ENCODE data around the gene TRAF1.
A peak's percentile ranks its signal among the peaks of the same experiment; 100 is the strongest.

The TRAF1 gene

GRCh38 chr9:120942186-120943001, 15.8 kb upstream of the TRAF1 start:
- H3K4me3 ChIP-seq, result no peak overlapping the region
- H3K27ac ChIP-seq, result peak overlapping the region in 12 of 21 experiments; percentile 20 to 65 (median 51)

DNA sequence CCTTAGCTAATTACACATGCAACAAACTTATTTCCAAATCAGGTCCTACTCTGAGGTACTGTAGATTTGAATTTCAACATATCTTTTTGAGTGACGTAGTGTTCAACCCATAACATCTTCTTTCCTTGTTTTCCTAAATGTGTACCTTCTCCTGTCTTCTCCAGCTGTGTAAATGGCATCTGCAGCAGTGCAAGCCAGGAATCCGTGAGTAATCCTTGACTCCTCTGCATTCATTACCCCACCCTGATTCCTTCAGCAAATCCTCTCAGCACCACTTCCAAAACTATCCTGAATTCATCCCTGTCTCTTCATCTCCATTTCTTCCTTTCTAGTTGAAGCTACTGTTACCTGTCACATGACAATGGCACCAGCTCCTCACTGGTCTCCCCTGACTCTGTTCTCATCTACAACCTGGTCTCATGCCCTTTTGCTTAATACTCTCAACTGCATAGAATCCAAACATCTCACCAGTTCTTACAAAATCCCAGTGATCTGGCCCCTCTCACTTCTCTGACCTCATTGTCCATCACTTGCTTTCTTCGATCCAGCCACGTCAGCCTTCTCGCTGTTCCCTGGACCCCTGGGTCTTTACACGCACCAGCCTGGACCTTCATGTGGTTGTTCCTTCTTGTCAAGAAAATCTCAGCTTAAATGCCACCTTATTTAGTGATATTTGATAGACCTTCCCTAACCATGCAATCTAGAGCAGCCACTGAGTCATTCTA, 14.6 kb upstream of the TRAF1 start:
- Histone ChIP-seq H3K27ac (peak overlapping the region in 11 of 21 experiments; percentile 12 to 63 (median 26)), H3K4me3 (no peak overlapping the region)

DNA sequence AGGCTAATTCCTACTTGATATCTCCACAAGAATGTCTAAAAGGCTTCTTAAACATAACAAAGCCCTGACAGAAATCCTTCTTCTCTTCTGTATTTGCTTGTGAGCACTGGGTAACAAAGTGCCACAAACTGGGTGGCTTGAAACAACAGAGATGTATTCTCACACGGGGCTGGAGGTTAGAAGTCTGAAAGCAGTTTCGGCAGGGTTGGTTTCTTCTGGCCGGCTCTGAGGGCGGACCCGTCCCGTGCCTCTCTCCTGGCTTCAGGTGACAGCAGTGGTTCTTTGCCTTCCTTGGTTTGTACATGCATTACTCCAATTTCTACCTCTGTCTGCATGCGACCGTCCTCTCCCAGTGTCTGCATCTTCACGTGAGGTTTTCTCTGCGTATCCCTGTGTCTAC, 14.0 kb upstream of the TRAF1 start:
- no peak overlapping the region for H3K4me3 ChIP-seq
- H3K27ac ChIP-seq, result peak overlapping the region in 8 of 21 experiments; percentile 5 to 54 (median 34)

GRCh38 chr9:120938851-120939250, 12.3 kb upstream of the TRAF1 start:
- no peak overlapping the region for H3K27ac ChIP-seq
- no peak overlapping the region for H3K4me3 ChIP-seq

DNA sequence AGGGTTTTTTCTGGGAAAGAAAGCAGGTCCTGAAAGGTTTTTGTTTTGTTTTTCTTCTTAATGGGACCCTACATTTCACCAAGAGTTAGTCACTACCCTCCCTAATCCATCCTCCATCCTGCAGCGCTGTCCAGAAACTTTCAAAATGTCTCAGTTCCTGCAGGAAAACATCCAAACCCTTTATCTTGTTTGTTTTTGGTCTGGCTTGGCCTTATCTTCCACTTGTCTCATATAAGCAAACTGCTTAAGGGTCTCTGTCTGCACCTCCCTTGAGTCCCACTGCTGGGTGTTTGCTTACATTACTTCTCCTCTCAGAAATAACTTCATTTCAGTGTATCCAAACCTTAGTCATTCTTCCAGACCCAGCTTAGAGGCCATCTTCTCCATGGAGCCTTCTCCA, 11.0 kb upstream of the TRAF1 start:
- Histone ChIP-seq H3K27ac (peak overlapping the region in 13 of 21 experiments; percentile 17 to 99 (median 40)), H3K4me3 (no peak overlapping the region)

DNA sequence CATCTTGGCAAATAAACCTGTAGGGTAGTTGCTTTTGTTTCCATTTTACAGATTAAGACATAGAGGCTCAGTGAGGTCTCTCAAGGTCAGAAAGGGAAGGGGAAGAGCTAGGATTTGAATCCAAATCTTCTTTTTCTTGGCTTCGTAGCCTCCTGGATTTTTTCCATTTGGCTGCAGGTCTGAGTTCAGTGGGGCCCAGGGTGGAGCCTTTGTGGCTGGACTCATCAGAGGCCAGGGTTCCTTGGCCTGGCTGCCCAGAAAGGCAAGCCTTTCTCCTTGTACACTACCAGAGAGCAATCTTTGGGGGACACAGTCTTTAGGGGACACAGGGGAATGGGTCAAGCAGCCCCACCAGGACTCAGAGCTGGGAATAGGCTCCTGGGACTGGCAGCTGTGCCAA, 10.5 kb upstream of the TRAF1 start:
- no peak overlapping the region for H3K4me3 ChIP-seq
- H3K27ac ChIP-seq, result peak overlapping the region in 15 of 21 experiments; percentile 15 to 99 (median 40)

GRCh38 chr9:120936764-120937122, 10.1 kb upstream of the TRAF1 start:
- H3K4me3 ChIP-seq, result no peak overlapping the region
- H3K27ac ChIP-seq, result peak overlapping the region in 16 of 21 experiments; percentile 15 to 99 (median 83)

GRCh38 chr9:120936011-120936763, 9.6 kb upstream of the TRAF1 start:
- H3K27ac ChIP-seq, result peak overlapping the region in 20 of 21 experiments; percentile 29 to 99 (median 80)
- no peak overlapping the region for H3K4me3 ChIP-seq

DNA sequence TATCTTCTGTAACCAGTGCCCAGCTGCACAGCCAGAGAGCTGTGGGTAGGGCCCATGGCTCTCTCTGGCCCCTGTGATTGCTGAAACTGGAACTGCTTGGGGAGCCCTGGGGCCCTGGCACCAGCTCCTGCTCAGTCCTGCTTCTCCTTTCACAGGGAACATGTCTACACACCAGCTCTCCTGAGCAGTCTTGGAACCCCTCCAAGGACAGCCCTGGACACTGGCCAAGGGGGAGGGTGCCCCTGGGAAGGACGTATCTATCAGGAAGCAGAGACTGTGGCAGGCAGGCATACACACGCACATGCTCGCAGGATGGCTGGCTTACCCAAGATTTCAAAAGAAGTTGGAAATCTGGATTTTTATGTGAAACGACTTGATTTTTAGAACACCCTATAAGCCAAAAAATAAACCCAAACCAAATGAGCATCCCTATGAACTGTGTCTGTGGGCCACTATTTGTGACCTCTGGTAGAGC, 8.8 kb upstream of the TRAF1 start:
- peak overlapping the region in 20 of 21 experiments; percentile 29 to 99 (median 80) for H3K27ac ChIP-seq
- no peak overlapping the region for H3K4me3 ChIP-seq

DNA sequence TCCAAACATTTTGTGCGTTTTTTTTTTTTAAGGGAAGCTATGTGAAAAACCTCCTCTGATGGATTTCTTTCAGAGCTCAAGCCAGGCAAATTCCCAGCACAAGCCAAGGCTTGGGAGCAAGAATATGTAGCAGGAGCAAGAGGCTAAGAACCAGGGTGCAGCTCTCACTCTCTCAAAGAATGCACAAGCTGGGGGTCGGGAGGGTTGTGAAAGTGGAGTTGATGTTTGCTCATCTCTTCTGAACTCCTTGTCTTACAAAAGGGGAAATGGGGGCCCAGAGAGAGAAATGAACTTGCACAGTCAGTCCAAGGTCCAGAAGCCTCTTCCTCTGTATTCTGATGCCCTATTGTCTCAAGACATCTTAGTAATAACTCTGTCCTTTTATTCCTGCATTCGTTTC, 7.7 kb upstream of the TRAF1 start:
- H3K27ac ChIP-seq, result peak overlapping the region in 20 of 21 experiments; percentile 28 to 99 (median 80)
- no peak overlapping the region for H3K4me3 ChIP-seq

DNA sequence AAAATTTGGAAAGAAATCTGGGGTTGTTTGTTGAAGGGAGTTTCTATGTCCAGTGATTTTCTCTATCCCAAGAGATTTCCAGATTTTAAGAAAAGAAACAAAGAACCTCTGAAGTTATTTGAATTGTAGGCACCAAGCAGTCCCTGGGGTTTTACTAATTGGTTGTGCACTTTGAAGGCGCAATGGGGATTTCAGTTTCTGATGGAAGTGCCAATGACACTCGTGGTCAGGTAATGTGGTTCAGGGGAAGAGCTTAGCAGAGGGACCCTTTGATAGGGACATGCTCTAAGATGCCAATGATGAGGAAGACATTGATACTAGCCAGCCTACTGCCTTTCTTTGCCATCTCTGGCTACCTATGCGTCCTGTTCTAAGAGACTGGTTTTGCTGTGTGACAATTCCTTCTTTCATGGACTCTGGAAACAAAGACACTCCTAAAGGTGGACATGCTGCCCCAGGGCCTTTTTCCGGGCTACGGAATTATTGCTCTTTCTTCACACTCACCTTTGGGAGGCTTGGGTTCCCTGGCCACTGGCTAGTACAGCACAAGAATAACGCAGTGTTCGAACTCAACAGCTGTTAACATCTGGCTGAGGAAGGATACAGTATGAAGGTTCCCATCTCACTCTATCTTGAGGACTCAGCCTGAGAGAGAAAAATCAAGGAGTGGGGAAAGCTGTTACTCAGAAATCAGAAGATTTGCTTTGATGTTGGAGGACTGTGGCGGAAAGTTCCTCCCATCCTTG, 6.9 kb upstream of the TRAF1 start:
- Histone ChIP-seq H3K4me3 (no peak overlapping the region), H3K27ac (peak overlapping the region in 19 of 21 experiments; percentile 28 to 100 (median 81))

DNA sequence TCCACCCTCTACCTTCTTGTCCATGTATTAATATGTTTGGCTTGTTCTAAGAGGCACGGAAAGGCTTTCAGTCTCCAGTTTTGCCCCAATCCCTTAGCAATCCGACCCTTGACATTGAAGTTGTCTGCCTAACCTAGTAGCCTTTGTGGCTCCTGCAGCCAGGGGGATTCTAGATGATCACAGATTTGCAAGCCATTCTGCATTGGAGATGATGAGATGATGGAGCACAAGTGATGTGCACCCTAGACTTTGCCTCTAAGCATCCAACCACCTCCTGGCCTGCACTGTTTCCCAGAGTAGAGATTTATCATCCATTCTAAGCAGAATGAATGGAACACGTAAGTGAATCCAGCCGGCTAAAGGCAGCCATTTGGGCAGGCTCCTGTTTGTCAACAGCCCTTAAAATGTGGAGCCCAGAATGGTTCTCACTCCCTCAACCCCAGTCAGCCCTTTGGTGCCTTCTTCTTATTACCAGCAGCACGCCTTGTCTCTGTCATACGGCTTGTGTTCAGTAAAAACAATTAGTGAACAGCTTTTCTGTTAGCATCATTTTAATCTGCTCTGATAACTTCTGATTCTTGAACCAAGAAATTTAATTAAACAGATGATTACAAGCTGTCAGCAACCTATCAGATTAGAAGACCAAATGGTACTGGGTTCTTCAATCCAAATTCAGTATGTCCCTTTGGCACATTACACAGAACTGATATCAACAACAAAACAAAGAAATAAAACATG, 5.7 kb upstream of the TRAF1 start:
- H3K27ac ChIP-seq, result peak overlapping the region in 20 of 21 experiments; percentile 47 to 100 (median 94)
- no peak overlapping the region for H3K4me3 ChIP-seq

DNA sequence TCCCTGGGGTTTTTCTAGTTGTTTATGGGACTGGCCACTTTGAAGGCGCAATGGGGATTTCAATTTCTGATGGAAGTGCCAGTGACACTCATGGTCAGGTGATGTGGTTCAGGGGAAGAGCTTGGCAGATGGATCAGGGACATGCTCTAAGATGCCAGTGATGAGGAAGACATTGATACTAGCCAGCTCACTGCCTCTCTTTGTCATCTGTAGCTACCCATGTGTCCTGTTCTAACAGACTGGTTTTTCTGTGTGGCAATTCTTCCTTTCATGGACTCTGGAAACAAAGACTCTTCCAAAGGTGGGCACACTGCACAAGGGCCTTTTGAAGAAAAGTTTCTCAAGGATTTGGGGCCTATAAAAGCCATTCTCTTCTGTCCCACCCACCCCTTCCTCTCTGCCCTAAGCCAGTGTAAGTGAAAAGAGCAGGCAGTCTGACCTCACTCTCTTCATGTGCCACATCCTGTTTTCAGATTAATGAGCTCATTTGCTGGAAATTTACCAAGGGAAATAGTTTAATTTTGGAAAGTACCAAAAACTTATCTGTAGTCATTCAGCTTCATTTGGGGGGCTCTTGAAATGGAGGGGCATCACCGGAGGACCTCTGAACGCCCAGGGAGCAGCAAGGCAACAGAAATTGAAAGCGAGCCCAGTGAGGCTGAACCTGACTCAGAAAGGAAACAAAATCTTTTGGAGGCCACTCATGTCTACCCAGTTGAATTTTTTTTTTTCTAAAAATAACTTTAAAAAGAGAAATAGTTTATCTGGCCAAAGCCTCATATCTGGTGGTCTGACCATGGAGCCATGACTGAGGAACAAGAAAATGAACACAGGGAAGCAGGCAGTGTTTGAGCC, 4.9 kb upstream of the TRAF1 start:
- Histone ChIP-seq H3K4me3 (no peak overlapping the region), H3K27ac (peak overlapping the region in 20 of 21 experiments; percentile 47 to 100 (median 94))

DNA sequence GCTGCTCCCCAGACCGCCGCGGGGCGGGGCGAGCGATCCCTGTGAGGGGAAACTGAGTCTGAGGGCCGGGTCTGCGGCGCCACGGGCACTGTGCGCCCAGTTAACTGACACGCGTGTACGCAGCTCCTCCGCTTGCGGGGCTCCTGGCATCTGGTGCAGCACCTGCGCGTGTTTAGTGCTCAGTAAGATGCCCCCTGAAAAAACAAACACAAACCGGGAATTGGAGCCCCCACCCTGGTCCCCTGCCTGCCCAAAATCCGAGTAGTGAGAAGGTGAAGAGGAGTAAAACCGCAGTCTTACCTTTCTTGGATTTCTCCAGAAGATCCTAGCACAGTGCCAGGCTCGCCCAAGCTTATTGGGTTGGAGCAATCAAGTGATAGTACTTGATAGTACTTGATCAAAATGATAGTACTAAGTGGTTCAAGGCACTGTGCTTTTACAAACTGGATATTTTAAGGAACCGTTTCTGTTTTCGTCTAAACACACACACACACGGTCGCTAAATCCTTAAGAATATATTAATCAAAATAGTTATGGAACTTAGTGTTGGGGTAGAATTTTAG, 2.7 kb upstream of the TRAF1 start:
- Histone ChIP-seq H3K4me3 (peak overlapping the region; percentile 56 to 90 (median 71)), H3K27ac (peak overlapping the region; percentile 83 to 100 (median 95))

DNA sequence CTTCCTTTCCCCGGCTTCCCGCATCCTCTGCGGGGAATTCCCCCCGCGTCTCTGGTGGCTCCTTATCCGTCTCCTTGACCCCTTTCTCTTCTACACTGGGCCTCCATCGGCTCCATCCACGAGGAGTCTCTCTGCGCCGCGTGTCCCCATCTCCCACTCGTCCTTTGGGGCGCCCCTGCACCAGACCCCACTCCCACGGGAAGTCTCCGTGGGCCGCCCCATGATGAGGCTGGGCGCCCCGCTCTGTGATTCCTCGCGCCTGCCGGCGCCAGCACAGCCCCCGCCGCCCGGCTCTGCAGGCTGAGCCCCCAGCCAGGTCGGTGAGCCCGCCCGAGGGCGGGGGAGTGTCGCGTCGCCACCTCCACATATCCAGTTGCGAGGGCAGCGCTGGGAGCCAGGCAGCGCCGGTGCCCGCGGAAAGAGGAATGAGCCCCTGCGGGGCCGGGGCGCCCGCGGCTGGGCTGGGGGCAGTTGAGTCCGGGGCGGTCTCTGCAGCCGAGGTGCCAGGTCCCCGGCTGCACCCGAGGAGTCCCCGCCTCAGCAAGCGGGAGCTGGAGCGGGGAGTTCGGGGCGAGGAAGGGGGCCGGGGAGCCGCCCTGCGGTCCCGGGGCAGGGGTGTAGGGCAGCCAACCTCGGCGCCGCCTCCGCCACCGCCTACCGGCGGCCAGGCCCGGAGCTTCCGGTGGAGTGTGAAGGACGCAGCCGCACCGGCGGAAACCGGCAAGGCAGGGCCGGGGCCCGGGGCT, 2.1 kb upstream of the TRAF1 start:
- H3K27ac ChIP-seq, result peak overlapping the region; percentile 83 to 100 (median 95)
- H3K4me3 ChIP-seq, result peak overlapping the region; percentile 56 to 90 (median 71)

GRCh38 chr9:120928015-120928482, 1.5 kb upstream of the TRAF1 start:
- Histone ChIP-seq H3K27ac (peak overlapping the region; percentile 83 to 100 (median 95)), H3K4me3 (peak overlapping the region; percentile 56 to 90 (median 71))

Data from skin epidermis (tissue), 12 donors.